ENCODE measurements around the gene BANF1. TPM values are rescaled to one million over a fixed set of nuclear protein-coding genes. Genes with fewer than 3 reads are reported as not detected.

The BANF1 gene
- total RNA-seq, 1 donor from 2014 or later: 121 TPM

Other genes starting within 250 kb of the BANF1 start
- 51.8 TPM for gene AP5B1, start 221.5 kb upstream of the BANF1 start, total RNA-seq
- not detected for gene OVOL1, start 215.4 kb upstream of the BANF1 start, total RNA-seq
- gene SNX32, start 168.5 kb upstream of the BANF1 start, total RNA-seq: not detected
- gene CFL1, start 144.3 kb upstream of the BANF1 start, total RNA-seq: 818 TPM
- 38.0 TPM for gene MUS81, start 142.1 kb upstream of the BANF1 start, total RNA-seq
- 87.7 TPM for gene EFEMP2, start 129.7 kb upstream of the BANF1 start, total RNA-seq
- gene CTSW, start 122.7 kb upstream of the BANF1 start, total RNA-seq: 1.3 TPM
- 46.5 TPM for gene FIBP, start 114.0 kb upstream of the BANF1 start, total RNA-seq
- 26.0 TPM for gene CCDC85B, start 111.8 kb upstream of the BANF1 start, total RNA-seq
- 58.3 TPM for gene FOSL1, start 102.1 kb upstream of the BANF1 start, total RNA-seq
- gene C11orf68, start 83.4 kb upstream of the BANF1 start, total RNA-seq: 33.4 TPM
- 87.0 TPM for gene DRAP1, start 83.1 kb upstream of the BANF1 start, total RNA-seq
- gene TSGA10IP, start 57.0 kb upstream of the BANF1 start, total RNA-seq: not detected
- 47.9 TPM for gene SART1, start 40.8 kb upstream of the BANF1 start, total RNA-seq
- gene EIF1AD, start 346 bp upstream of the BANF1 start, total RNA-seq: 31.7 TPM
- not detected for gene CST6, start 9.5 kb downstream of the BANF1 start, total RNA-seq
- gene CATSPER1, start 24.0 kb downstream of the BANF1 start, total RNA-seq: 0.51 TPM
- not detected for gene GAL3ST3, start 46.7 kb downstream of the BANF1 start, total RNA-seq
- 164 TPM for gene SF3B2, start 49.9 kb downstream of the BANF1 start, total RNA-seq
- 64.9 TPM for gene PACS1, start 67.8 kb downstream of the BANF1 start, total RNA-seq